Progenitor cell of endocrine pancreas (in vitro differentiated cells): ENCODE data around the gene ACSS3. TPM values are rescaled to one million over a fixed set of nuclear protein-coding genes. Genes with fewer than 3 reads are reported as not detected.

Experiments
- DNase-seq: peaks from one replicate; pipeline ENCODE4 v3.0.0; 2021; ENCODE audit warnings: low spot score; ENCODE audit not compliant: unreplicated experiment
- H3K27ac Mint-ChIP-seq: 2 replicates; pipeline ENCODE4 v1.8.0; 2021; ENCODE audit warnings: mild to moderate bottlenecking, moderate library complexity, mixed read lengths
- H3K27me3 Mint-ChIP-seq: 2 replicates; pipeline ENCODE4 v1.8.0; 2021; ENCODE audit warnings: mixed read lengths
- H3K36me3 Mint-ChIP-seq: 2 replicates; pipeline ENCODE4 v1.8.0; 2022; ENCODE audit warnings: mixed read lengths; ENCODE audit not compliant: insufficient read depth
- H3K4me1 Mint-ChIP-seq: 2 replicates; pipeline ENCODE4 v1.8.0; 2021; ENCODE audit warnings: low read depth, mixed read lengths
- H3K4me3 Mint-ChIP-seq: 2 replicates; pipeline ENCODE4 v1.8.0; 2021; ENCODE audit warnings: low read depth, mild to moderate bottlenecking, moderate library complexity, mixed read lengths
- H3K9me3 Mint-ChIP-seq: 2 replicates; pipeline ENCODE4 v1.8.0; 2021; ENCODE audit warnings: low read depth, mixed read lengths
- CTCF ChIP-seq: fragments of 200-600 bp; sonication (generic); IDR thresholded peaks from one replicate; pipeline ENCODE4 v1.5.0; 2021; ENCODE audit warnings: antibody characterized with exemption, mild to moderate bottlenecking; ENCODE audit not compliant: unreplicated experiment
- total RNA-seq: library from RNA; stranded (reverse); gene quantifications from 2 replicates; pipeline ENCODE4 v1.2.1, GENCODE V29; 2021

The ACSS3 gene
- total RNA-seq, 1 donor from 2014 or later: 15.9 TPM

DNA sequence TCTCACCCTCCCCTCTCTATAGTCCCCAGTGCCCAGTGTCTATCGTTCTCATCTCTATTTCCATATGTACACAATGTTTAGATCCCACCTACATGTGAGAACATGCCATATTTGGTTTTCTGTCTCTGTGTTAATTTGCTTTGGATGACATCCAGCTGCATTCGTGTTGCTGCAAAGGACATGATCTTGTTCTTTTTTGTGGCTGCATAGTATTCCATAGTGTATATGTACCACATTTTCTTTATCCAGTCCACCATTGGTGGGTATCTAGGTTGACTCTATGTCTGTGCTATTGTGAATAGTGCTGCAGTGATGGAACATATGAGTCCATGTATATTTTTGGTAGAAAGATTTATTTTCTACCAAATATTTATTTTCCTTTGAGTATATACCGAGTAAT, 45.7 kb downstream of the ACSS3 start:
- H3K4me1 Mint-ChIP-seq: peaks cover 5% of the 10 kb centered on the region
- H3K27ac Mint-ChIP-seq: no peak overlapping the region
- no peaks in the 10 kb centered on the region for H3K27me3 Mint-ChIP-seq
- DNase-seq: no peak
- H3K9me3 Mint-ChIP-seq: peaks cover 12% of the 10 kb centered on the region
- no peak for TF ChIP-seq CTCF
- H3K4me3 Mint-ChIP-seq: no peak overlapping the region
- peaks cover 9% of the 10 kb centered on the region for H3K36me3 Mint-ChIP-seq

DNA sequence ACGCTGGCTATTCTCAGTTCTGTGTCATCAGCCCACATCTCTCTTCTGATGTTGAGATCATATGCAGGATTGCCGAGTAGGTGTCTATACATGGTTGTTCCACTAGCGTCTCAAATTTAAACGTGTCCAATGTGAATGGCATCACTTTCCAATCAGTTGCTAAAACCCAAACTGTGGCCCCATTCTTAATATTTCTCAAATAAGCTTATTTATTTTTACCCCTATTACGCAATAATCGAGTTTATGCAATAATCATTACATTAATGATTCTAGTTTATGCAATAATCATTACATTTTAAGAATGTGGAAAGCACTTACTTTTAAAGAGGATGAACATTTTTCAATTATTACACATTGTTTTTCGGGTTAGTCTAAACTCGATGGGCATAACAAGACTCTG, 47.8 kb downstream of the ACSS3 start:
- TF ChIP-seq CTCF: no peak
- Mint-ChIP-seq H3K36me3 (peaks cover 3% of the 10 kb centered on the region), H3K9me3 (peaks cover 10% of the 10 kb centered on the region), H3K27ac (no peak overlapping the region), H3K4me3 (no peak overlapping the region), H3K27me3 (no peaks in the 10 kb centered on the region), H3K4me1 (peaks cover 4% of the 10 kb centered on the region)
- DNase-seq: no peak

DNA sequence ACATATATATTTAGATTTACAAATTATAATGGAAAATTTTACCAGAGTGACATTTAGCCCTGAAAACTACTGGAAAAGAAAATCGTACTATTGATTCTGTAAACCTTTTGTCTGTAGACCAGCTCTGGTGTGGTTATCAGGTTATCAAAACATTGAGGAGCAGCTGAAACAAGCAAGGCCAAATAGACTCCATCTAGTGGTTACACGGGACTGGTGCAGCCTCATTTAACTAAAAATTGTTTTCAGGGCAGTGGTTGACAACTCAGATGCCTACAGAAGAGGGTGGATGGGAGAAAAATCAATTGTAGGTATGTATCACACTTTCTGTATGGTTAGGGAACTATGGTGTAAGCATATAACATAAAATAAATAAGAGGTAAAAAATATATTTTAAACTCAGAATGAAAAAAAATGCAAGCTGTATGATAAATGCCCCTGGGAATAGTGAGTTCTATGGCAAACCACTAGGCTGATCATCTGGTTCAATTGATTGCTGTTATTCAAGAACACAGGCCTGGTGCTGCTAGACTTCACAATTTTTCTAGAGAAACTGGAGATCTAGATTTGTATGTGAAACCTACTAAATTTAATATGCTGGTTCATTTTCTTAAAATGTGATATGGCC, 51.2 kb downstream of the ACSS3 start:
- Mint-ChIP-seq H3K36me3 (peaks cover 5% of the 10 kb centered on the region), H3K4me3 (no peak overlapping the region), H3K9me3 (peaks cover 10% of the 10 kb centered on the region), H3K4me1 (no peaks in the 10 kb centered on the region), H3K27me3 (no peaks in the 10 kb centered on the region), H3K27ac (no peak overlapping the region)
- DNase-seq: no peak
- TF ChIP-seq CTCF: peak; percentile 87

GRCh38 chr12:81136519-81136918, 58.6 kb downstream of the ACSS3 start:
- H3K36me3 Mint-ChIP-seq: no peaks in the 10 kb centered on the region
- H3K9me3 Mint-ChIP-seq: no peaks in the 10 kb centered on the region
- H3K4me3 Mint-ChIP-seq: no peak overlapping the region
- TF ChIP-seq CTCF: no peak
- no peak overlapping the region for H3K27ac Mint-ChIP-seq
- peaks cover 9% of the 10 kb centered on the region for H3K4me1 Mint-ChIP-seq
- no peak for DNase-seq
- H3K27me3 Mint-ChIP-seq: no peaks in the 10 kb centered on the region

DNA sequence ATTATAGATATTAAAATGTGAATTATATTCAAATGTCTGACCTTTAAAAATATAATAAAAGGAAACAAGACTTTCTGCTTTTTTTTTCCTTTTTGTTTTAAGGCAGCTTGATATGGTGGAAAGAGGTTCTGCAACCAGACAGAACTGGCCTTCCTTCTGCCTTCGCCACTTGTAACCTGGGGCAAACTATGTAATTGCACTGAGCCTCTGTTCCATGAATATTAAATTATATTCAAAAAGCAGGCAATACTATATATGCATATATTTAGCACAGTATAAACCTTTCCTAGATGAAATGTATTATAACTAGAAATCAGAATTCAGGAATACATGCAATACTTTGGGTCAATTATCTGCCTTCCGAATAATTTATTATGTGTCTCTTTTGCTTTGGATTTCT, 59.9 kb downstream of the ACSS3 start:
- Mint-ChIP-seq H3K36me3 (no peaks in the 10 kb centered on the region), H3K4me1 (peaks cover 9% of the 10 kb centered on the region), H3K27me3 (no peaks in the 10 kb centered on the region), H3K4me3 (no peak overlapping the region), H3K9me3 (no peaks in the 10 kb centered on the region), H3K27ac (no peak overlapping the region)
- DNase-seq: no peak
- no peak for TF ChIP-seq CTCF
